Measurements from ENCODE around the gene CYB561D1.

DNA sequence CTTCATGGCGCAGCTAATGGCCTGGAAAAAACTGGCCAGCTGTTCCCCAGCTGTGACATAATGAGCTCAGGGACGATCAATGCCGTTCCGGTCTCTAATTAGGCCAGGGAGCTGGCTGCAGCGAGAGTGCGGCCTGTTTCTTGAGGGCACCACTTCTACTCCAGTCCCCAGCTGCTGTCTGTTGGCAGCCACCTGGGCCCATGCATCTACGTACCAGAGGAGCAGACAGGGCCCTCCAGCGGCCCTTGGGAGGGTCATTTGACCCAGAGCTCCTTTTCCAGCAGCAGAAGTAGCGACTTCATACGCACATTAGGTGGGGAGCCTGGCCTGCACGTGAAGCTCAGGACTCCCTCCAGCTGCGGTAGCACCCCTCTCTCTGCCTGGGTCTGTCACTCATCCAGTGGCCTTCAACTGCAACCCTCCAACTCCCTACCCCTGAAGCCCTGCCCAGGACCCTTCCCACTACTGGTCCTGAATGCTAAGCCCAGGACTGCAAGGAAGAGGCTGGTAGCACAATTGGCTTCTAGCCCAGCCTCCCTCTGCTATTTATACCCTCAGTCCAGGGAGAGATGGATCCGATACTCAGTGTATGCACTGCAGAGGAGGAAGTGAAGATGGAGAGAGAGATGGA lies 36.7 kb downstream of the CYB561D1 start:
- TF ChIP-seq NFKBIZ (CRISPR knock-in tag; IDR thresholded peaks at IDR 0.05) (no peak), TEAD2 (CRISPR knock-in tag; IDR thresholded peaks at IDR 0.05) (no peak), MAZ (IDR thresholded peaks at IDR 0.05; ENCODE audit: borderline replicate concordance, low read depth, low read length) (no peak), MAZ (CRISPR knock-in tag; IDR thresholded peaks at IDR 0.05; ENCODE audit: low read depth) (no peak)
